Bone marrow (tissue), 2 donors: Measurements from ENCODE around the gene TTC21B.

ENCODE experiments used
- DNase-seq, 2 donors: peaks; one replicate each; lab custom pipeline; 2025; lab: John Stamatoyannopoulos, UW

TTC21B gene

DNA sequence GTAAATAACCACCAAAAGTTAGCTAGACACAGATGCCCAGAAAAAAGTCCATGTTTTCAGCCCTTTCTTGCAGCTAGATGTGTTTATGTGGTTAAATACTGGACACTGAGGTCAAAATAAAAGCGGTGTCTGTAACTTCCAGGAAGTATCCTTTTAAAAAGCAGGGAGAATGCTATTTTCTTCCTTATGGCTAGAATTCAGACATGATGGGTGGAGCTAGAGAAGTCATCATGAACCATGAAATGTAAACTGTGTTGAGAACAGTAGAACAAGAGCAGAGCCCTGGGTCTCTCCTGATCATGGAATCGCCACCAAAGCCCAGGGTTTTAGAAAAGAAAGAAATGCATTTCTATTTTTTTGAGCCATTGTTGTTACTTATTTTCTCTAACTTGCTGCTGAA, 118.2 kb downstream of the TTC21B start:
- no peak for DNase-seq

DNA sequence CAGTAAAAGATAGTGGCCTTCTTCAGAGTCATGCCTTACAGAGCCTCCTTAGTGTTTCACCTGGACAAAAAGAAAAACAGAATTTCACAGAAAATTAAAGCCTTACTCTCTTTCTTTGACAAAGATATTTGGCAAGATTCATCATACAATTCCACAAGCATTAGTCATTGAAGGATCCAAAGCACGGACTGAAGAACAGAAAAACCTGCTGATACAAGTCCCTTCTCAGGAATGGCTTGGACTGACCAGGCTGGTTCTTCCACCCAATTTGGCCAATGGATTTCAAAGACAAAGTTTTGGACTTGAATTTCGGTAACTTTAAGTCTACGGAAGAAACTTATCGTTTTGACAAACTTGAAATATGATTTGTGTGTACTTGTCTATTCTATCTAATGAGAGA, 120.4 kb downstream of the TTC21B start:
- DNase-seq, result no peak

DNA sequence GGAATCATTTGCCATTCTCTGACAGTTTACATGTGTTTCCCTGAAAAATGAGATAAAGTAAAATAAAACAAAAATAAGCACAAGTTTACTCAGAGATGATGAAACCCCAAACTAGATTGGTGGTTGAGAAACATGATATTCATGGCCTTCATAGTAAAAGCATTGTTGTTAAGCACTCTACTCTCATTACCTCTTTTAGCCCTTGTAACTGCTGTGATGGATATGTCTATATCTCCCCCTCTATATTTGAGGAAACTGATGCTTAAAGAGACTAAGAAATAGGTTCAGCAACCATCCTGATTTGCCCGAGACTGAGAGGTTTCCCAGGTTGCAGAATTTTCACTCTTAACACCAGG, 125.7 kb downstream of the TTC21B start:
- no peak for DNase-seq

DNA sequence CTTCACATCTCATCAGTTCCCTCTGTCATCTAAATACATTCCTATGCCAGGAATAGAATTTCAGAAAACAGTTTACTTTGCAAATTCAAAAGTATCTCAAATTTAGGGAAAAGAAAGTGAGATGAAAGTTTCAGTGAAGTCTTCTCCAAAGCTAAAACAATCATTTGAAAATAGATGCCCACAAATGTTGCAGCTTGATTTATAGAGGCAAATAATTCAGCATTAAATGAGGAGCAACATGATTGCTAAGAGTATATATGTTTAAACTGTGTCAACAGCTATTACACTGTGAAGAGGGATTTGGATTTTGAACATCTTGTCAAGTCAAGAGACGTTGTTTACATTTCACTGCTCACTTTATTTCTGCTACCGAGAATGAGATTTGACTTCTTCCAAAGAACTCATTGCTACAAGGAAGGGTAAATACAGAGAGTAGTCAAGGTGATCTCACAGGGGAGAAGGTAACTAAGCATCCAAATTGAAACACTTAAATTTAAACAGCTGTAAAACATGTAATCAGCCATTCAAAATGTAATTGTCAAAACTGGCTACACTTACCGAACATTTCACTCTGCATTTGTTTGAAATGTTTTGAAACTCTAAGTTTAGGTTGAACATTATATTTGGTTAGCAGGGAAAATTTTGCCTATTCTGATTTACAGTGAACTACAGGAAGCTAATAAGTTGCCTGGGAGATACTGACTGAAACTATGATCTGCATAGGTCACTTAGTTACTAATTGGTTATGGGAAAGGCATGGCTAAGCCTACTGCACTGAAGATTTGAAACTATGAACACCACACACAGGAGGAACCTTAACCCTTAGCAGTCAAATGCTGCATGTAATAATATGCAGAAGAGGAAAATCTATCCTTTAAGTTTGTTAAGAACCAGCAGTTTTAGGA, 126.3 kb downstream of the TTC21B start:
- no peak for DNase-seq

DNA sequence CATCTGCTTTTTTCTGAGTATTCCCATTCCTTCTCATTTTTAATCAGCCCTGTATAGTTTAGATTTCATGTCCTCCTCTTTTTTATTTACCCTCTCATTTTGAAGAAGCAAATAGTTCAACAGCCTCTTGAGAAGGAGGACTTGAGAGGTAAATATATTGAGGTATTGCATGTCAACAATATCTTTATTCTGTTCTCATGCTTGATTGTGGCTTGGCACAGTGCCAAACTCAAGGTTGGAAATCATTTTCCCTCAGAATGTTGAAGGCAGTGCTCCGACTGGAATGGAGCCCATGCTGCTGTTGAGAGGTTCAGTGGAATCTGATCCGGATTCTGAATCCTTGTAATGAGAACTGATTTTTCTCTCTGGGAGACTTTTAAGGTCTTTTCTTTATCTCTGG, 128.5 kb downstream of the TTC21B start:
- no peak for DNase-seq
